Transverse colon (tissue), 4 donors: Measurements from ENCODE around the gene RBBP5. TPM values are rescaled to one million over a fixed set of nuclear protein-coding genes. Genes with fewer than 3 reads are reported as not detected.

Experiments
- DNase-seq: peaks from one replicate; pipeline ENCODE4 v3.0.0-alpha.2; 2019
- H3K27ac ChIP-seq, 4 donors: fragments of 200-600 bp; sonication (generic); 2 replicates each; pipeline ENCODE4 v1.5.1; 2016 to 2018; ENCODE audit warnings: inconsistent platforms in 4 of 4
- H3K27me3 ChIP-seq: fragments of 200-600 bp; sonication (generic); 2 replicates; pipeline ENCODE4 v1.5.1; 2017; ENCODE audit warnings: inconsistent platforms
- H3K36me3 ChIP-seq, 4 donors: fragments of 200-600 bp; sonication (generic); 2 replicates each; pipeline ENCODE4 v1.5.1; 2017 to 2019; ENCODE audit warnings: inconsistent platforms in 4 of 4
- H3K4me1 ChIP-seq, 4 donors: fragments of 200-600 bp; sonication (generic); 2 replicates each; pipeline ENCODE4 v1.5.1; 2017 to 2020; ENCODE audit warnings: inconsistent platforms in 4 of 4
- H3K4me3 ChIP-seq, 4 donors: fragments of 200-600 bp; sonication (generic); 1 replicate in 1 of 4; 2 replicates in 3 of 4; pipeline versions ENCODE4 v1.5.1 to v1.6.1; 2017 to 2019; ENCODE audit warnings: inconsistent platforms in 4 of 4
- H3K9me3 ChIP-seq, 2 donors: fragments of 200-600 bp; sonication (generic); 2 replicates each; pipeline ENCODE4 v1.5.1; 2017 to 2019; ENCODE audit warnings: inconsistent platforms in 2 of 2
- CTCF ChIP-seq, 5 experiments: fragments of 200-600 bp in 3 of 5; fragments of 450-650 bp in 2 of 5; sonication (generic) in 3 of 5; IDR thresholded peaks; 1 replicate in 2 of 5; 2 replicates in 3 of 5; pipeline ENCODE4 v1.5.1; 2016 to 2017; ENCODE audit warnings: antibody characterized with exemption in 5 of 5, inconsistent platforms in 3 of 5, mild to moderate bottlenecking in 2 of 5, moderate library complexity in 1 of 5
- EP300 ChIP-seq: sonication (generic); formaldehyde crosslinking; IDR thresholded peaks from one replicate; pipeline ENCODE4 v1.6.1; 2017; ENCODE audit warnings: antibody characterized with exemption, low read depth
- POLR2A ChIP-seq: fragments of 450-650 bp; IDR thresholded peaks from one replicate; pipeline ENCODE4 v1.6.1; 2016; ENCODE audit warnings: antibody characterized with exemption, mild to moderate bottlenecking, moderate library complexity
- POLR2AphosphoS5 ChIP-seq, 3 donors: sonication (generic); formaldehyde crosslinking; IDR thresholded peaks; one replicate each; pipeline ENCODE4 v1.6.1; 2016; ENCODE audit warnings: antibody characterized with exemption in 3 of 3
- WGBS, 2 donors: methylation state at CpG; one replicate each; pipeline ENCODE4 v1.1.5; 2018; ENCODE audit warnings: low coverage in 1 of 2; 5-methylcytosine and 5-hydroxymethylcytosine counted together
- in situ Hi-C, 4 donors: fragments of 200-750 bp; cut with MboI; loops; one replicate each; pipeline versions ENCODE4 v1.15.0 to v1.15.1; 2017; ENCODE audit warnings: low sequenced_read_pairs in 3 of 4, low pct_ligation_motif_present in 1 of 4, low pct_unique_long_range_greater_than_20kb in 1 of 4
- intact Hi-C: fragments of 100-400 bp; cut with DNase I; formaldehyde crosslinking; loops from one replicate; pipeline ENCODE4 v1.15.1; 2023; ENCODE audit warnings: low total_unique reads
- total RNA-seq, 4 donors: library from RNA; depleted of rRNA; stranded (reverse); fragments of >200 nt; gene quantifications; one replicate each; pipeline ENCODE4 v1.1.0, GENCODE V29; 2016

Gene RBBP5
- total RNA-seq, 4 donors from 2014 or later, result 4.0 to 15.6 (median 10.2) TPM

GRCh38 chr1:205066141-205066818 lies 55.5 kb downstream of the RBBP5 start:
- Histone ChIP-seq H3K9me3 (no peaks in the 10 kb centered on the region), H3K27ac (no peak overlapping the region), H3K27me3 (no peaks in the 10 kb centered on the region), H3K4me1 (peaks cover 0 to 5% (median 3%) of the 10 kb centered on the region in 4 donors), H3K4me3 (no peak overlapping the region), H3K36me3 (no peaks in the 10 kb centered on the region)
- DNase-seq, result no peak
- 28 to 64% methylated on average over 2 to 13 of the region's 13 CpGs for WGBS, 2 donors
- no peak for TF ChIP-seq POLR2A
- TF ChIP-seq CTCF (IDR thresholded peaks at IDR 0.05), result no peak
- TF ChIP-seq EP300, result no peak
- TF ChIP-seq POLR2AphosphoS5 (IDR thresholded peaks at IDR 0.05), result no peak
- in situ Hi-C loops (no loop called here), intact Hi-C loops (no loop called here)

GRCh38 chr1:205065666-205066065 lies 56.1 kb downstream of the RBBP5 start:
- in situ Hi-C loops (no loop called here), intact Hi-C loops (no loop called here)
- Histone ChIP-seq H3K4me1 (peaks cover 0 to 6% (median 3%) of the 10 kb centered on the region in 4 donors), H3K27ac (no peak overlapping the region), H3K27me3 (no peaks in the 10 kb centered on the region), H3K9me3 (no peaks in the 10 kb centered on the region), H3K4me3 (no peak overlapping the region), H3K36me3 (no peaks in the 10 kb centered on the region)
- no peak for DNase-seq
- no peak for TF ChIP-seq POLR2A
- WGBS, 2 donors, result 88% methylated on average over 14 of the region's 14 CpGs; no CpG with 5 or more reads in 1 of the 2 donors

GRCh38 chr1:205064741-205065316 lies 56.9 kb downstream of the RBBP5 start:
- Histone ChIP-seq H3K4me1 (peaks cover 0 to 6% (median 3%) of the 10 kb centered on the region in 4 donors), H3K4me3 (no peak overlapping the region), H3K36me3 (no peaks in the 10 kb centered on the region), H3K27me3 (no peaks in the 10 kb centered on the region), H3K27ac (no peak overlapping the region), H3K9me3 (no peaks in the 10 kb centered on the region)
- 80 to 100% methylated on average over 2 to 9 of the region's 9 CpGs for WGBS, 2 donors
- TF ChIP-seq POLR2AphosphoS5 (IDR thresholded peaks at IDR 0.05) (no peak), EP300 (no peak), POLR2A (no peak), CTCF (IDR thresholded peaks at IDR 0.05) (no peak)
- intact Hi-C loops, result loop anchor here (5.0 kb wide), 1 partner anchor 78 kb away; no protein-coding TSS in a partner anchor
- in situ Hi-C loops, result no loop called here
- no peak for DNase-seq

GRCh38 chr1:205064301-205064700 lies 57.5 kb downstream of the RBBP5 start:
- Histone ChIP-seq H3K4me1 (peaks cover 0 to 6% (median 3%) of the 10 kb centered on the region in 4 donors), H3K36me3 (no peaks in the 10 kb centered on the region), H3K27ac (no peak overlapping the region), H3K4me3 (no peak overlapping the region), H3K27me3 (no peaks in the 10 kb centered on the region), H3K9me3 (no peaks in the 10 kb centered on the region)
- no peak for TF ChIP-seq CTCF (IDR thresholded peaks at IDR 0.05)
- TF ChIP-seq EP300, result no peak
- TF ChIP-seq POLR2AphosphoS5 (IDR thresholded peaks at IDR 0.05), result no peak
- DNase-seq, result no peak
- 97% methylated on average over 11 of the region's 11 CpGs; no CpG with 5 or more reads in 1 of the 2 donors for WGBS, 2 donors
- intact Hi-C loops, result loop anchor here (5.0 kb wide), 1 partner anchor 77 kb away; no protein-coding TSS in a partner anchor
- in situ Hi-C loops, result no loop called here
